PFSK-1 (cell line): ENCODE data around the gene BECN2.

Experiments
- FOXP2 ChIP-seq: optimal IDR thresholded peaks from 2 replicates; pipeline ENCODE3; 2011; ENCODE audit warnings: borderline replicate concordance, control low read depth, inconsistent platforms; ENCODE audit not compliant: insufficient read depth; ENCODE audit errors: extremely low read length, extremely low read depth
- POLR2AphosphoS5 ChIP-seq: IDR thresholded peaks from 2 replicates; pipeline ENCODE4 v1.6.1; 2012; ENCODE audit warnings: low read depth, mild to moderate bottlenecking, control low read depth, low read length, moderate library complexity
- SIN3A ChIP-seq: IDR thresholded peaks from 2 replicates; pipeline ENCODE4 v1.6.1; 2012; ENCODE audit warnings: mild to moderate bottlenecking, low read length, moderate library complexity, borderline replicate concordance; ENCODE audit not compliant: insufficient read depth
- TAF1 ChIP-seq: IDR thresholded peaks from 2 replicates; pipeline ENCODE4 v1.6.1; 2012; ENCODE audit warnings: low read length, control low read depth, borderline replicate concordance; ENCODE audit not compliant: insufficient read depth
- TF ChIP-seq, protein P1 (sequence below), 2 experiments: IDR thresholded peaks; 2 replicates each; pipeline versions ENCODE4 v1.6.1 to v1.8.0; 2011 to 2012; ENCODE audit warnings: low read depth in 2 of 2, low read length in 2 of 2, control low read depth in 1 of 2, inconsistent platforms in 1 of 2, mild to moderate bottlenecking in 1 of 2, moderate library complexity in 1 of 2; ENCODE audit not compliant: insufficient read depth in 1 of 2

BECN2 gene

DNA sequence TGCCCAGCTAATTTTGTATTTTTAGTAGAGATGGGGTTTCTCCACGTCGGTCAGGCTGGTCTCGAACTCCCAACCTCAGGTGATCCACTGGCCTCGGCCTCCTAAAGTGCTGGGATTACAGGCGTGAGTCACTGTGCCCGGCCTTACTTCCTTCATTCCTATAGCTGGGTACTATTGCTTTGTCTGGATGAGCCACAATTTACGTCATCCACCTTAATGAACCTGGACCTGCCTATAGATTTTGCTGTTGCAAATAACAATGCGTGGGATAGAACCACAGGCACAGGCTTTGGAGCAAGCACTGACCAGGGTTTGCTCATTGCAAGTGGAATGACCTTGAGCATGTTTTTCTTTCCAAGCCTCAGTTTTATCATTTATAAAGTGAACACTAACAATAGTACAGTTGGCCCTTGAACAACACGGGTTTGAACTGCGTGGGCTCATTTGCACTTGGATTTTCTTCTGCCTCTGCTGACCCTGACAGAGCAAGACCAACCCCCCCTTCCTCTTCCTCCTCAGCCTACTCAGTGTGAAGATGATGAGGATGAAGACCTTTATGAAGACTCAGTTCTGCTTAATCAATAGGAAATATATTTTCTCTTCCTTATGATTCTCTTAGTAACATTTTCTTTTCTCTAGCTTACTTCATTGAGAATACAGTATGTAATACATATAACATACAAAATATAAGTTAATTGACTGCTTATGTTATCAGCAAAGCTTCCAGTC is 33.3 kb upstream of the BECN2 start:
- TF ChIP-seq FOXP2, result no peak

DNA sequence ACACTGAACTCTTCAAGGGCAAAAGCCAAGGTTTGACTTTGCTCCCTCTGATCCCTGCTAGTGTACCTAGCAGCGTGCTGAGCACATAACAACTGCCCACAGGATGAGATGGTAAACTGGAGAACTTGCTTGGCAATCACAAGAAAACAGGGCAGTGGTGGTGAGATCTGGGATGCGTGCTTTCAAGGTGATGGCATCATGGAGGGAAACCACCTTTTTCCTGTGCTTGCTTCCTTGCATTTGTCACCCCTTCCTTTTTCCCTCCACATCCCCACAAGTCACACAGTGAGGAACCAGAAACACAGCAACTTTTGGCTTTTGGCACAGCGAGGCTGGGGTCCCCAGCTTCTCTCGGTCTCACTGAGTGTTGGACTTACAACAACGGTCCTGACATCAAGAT is 31.4 kb upstream of the BECN2 start:
- no peak for TF ChIP-seq TAF1
- TF ChIP-seq POLR2AphosphoS5, result no peak
- TF ChIP-seq SIN3A, result no peak
- no peak for TF ChIP-seq FOXP2
- TF ChIP-seq, protein P1, sequence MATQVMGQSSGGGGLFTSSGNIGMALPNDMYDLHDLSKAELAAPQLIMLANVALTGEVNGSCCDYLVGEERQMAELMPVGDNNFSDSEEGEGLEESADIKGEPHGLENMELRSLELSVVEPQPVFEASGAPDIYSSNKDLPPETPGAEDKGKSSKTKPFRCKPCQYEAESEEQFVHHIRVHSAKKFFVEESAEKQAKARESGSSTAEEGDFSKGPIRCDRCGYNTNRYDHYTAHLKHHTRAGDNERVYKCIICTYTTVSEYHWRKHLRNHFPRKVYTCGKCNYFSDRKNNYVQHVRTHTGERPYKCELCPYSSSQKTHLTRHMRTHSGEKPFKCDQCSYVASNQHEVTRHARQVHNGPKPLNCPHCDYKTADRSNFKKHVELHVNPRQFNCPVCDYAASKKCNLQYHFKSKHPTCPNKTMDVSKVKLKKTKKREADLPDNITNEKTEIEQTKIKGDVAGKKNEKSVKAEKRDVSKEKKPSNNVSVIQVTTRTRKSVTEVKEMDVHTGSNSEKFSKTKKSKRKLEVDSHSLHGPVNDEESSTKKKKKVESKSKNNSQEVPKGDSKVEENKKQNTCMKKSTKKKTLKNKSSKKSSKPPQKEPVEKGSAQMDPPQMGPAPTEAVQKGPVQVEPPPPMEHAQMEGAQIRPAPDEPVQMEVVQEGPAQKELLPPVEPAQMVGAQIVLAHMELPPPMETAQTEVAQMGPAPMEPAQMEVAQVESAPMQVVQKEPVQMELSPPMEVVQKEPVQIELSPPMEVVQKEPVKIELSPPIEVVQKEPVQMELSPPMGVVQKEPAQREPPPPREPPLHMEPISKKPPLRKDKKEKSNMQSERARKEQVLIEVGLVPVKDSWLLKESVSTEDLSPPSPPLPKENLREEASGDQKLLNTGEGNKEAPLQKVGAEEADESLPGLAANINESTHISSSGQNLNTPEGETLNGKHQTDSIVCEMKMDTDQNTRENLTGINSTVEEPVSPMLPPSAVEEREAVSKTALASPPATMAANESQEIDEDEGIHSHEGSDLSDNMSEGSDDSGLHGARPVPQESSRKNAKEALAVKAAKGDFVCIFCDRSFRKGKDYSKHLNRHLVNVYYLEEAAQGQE (IDR thresholded peaks at IDR 0.05; ENCODE audit: insufficient read depth in 1 of 2, low read depth in 2 of 2, low read length in 2 of 2), result no peak

DNA sequence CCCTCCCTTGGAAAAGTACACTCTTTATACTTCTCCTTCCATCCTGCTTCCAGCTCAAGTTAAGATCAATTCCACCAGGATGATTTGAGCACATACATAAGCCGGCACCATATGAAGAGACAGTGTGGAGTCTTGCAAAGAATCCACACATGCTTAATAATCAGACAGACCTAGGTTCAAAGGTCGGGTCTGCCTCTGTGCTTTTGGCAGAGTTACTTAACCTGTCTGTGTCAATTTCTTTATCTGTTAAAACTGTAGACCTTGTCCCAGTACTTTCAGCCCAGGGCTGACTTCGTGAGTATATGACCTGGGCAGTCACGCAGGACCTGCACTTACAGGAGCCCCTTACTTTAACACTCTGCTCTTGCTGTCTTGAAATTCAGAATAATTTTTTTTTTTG is 30.2 kb upstream of the BECN2 start:
- TF ChIP-seq SIN3A, result no peak
- TF ChIP-seq FOXP2, result no peak
- TF ChIP-seq TAF1, result no peak
- TF ChIP-seq, protein P1 (IDR thresholded peaks at IDR 0.05; ENCODE audit: insufficient read depth in 1 of 2, low read depth in 2 of 2, low read length in 2 of 2), result no peak
- TF ChIP-seq POLR2AphosphoS5, result no peak

DNA sequence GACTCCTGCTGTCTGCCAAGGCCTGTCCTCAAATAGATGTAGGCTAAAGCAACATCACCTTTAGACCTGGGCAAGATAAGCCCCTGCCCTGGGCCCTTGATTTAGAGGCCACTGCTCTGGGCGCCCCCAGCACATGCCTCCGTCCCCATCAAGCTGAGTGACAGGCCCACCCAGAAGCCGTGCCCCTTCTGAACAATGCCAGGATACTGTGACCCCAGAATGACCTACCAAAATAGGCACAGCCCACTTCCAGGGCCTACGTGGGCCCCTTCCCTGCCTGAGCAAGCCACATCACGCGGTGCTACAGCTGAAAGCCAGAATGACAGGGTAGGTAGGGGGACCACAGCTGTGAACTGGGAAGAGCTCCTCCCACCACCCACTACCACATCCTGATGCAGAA is 24.7 kb upstream of the BECN2 start:
- TF ChIP-seq FOXP2 (no peak), POLR2AphosphoS5 (no peak)

DNA sequence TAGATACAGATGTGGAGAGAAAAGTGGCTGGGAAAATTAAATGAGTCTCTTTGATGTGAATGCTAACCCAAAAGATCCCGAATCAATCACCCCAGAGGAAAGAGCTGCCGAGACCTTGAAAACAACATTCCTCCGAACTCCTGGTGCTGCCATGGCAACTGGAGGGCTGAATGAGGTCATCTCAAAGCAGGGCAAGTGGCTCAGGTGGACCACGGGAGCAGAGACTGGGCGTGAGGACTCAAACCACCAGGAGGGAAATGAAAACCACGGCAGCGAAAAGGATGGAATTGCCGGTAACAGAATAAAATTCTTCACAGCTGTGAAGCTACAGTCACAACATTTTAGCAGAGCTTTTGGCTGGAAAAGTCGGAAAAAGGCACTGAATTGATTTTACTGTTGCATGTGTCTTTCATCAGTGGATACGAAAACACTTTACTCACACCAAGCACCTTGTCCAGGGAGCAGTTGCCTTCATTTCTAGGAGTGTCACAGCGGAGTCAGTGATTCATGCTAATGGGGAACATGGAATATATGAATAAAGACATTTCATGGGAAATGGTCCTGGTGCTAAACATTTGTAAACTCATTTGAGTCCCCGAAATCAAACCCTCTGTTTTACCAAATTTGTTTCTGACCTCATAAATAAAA is 23.2 kb upstream of the BECN2 start:
- TF ChIP-seq POLR2AphosphoS5, result no peak
- no peak for TF ChIP-seq TAF1
- no peak for TF ChIP-seq SIN3A
- TF ChIP-seq, protein P1 (IDR thresholded peaks at IDR 0.05; ENCODE audit: insufficient read depth in 1 of 2, low read depth in 2 of 2, low read length in 2 of 2), result no peak
- no peak for TF ChIP-seq FOXP2

DNA sequence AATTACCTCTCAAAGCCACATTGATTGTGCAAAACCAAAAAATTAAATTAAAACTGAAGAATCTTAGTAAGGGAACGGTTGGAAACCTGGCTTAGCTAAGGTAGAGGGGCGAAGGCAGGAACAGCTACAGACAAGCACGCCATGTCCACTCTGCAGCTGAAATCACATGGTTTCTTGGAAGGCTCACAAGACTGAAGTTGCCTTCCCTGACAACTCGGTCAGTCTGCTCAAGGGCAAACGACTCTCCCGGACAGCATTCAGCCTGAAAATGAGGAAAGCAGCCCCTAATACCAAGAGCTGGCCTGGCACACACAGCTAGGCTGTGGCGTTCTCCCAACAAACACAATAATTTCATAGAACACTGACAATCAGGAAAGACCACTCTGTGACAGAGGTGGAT is 22.7 kb upstream of the BECN2 start:
- TF ChIP-seq TAF1 (no peak), SIN3A (no peak), POLR2AphosphoS5 (no peak), FOXP2 (no peak)
- TF ChIP-seq, protein P1 (IDR thresholded peaks at IDR 0.05; ENCODE audit: insufficient read depth in 1 of 2, low read depth in 2 of 2, low read length in 2 of 2), result no peak
